Measurements from ENCODE around the gene GRM8. TPM values are rescaled to one million over a fixed set of nuclear protein-coding genes. Genes with fewer than 3 reads are reported as not detected.
A peak's percentile ranks its signal among the peaks of the same experiment; 100 is the strongest.

Gene GRM8
- total RNA-seq, 1 donor from 2014 or later: not detected

DNA sequence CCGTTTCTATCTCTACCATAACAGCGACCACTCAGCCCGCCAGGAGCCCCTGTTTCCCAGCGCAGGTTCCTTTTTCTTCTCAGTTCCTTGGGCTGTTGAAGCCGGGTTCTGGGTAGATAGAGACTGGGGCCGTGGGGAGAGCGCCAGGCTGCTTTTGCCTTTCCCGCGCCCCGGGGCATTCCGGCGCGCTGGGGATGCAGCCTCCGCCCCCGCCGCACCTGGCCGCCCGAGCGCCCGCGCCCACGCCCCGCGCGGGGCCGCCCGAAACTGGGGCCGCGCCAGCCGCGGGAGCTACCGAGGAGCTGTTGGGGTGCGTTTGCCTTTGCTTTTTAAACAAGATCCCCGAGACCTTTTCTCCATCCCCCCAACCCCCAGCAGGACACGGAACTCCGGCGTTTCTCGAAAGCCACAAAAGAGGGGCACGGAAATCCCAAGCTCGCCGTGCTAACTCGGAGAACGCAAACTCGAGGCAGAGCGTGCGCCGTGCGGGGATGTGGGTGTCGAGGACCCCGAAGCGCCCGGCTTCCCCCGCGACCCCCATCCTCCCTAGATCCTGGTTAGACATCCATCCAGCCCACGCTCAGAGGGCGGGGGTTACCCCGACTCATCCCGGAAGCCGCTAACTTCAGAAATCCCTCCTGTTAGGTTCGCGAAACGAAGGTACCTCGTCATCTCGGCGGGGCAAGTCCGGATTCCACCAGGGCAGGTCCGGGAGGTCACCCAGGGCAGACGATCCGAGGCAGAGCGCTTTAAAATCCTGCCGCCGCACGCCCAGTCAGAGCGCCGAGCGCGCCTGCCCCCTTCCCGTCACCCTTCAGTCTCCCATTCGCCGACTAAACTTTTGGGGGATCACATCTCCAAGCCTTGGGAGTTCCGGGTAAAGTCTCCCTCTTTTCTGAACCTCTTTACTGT, 1.0 kb downstream of the GRM8 start:
- no peak for DNase-seq (ENCODE audit: low read depth)
- peak overlapping the region; percentile 63 for H3K4me3 ChIP-seq (ENCODE audit: low read depth, low read length)
- TF ChIP-seq, protein P1, sequence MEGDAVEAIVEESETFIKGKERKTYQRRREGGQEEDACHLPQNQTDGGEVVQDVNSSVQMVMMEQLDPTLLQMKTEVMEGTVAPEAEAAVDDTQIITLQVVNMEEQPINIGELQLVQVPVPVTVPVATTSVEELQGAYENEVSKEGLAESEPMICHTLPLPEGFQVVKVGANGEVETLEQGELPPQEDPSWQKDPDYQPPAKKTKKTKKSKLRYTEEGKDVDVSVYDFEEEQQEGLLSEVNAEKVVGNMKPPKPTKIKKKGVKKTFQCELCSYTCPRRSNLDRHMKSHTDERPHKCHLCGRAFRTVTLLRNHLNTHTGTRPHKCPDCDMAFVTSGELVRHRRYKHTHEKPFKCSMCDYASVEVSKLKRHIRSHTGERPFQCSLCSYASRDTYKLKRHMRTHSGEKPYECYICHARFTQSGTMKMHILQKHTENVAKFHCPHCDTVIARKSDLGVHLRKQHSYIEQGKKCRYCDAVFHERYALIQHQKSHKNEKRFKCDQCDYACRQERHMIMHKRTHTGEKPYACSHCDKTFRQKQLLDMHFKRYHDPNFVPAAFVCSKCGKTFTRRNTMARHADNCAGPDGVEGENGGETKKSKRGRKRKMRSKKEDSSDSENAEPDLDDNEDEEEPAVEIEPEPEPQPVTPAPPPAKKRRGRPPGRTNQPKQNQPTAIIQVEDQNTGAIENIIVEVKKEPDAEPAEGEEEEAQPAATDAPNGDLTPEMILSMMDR (conservative IDR thresholded peaks at IDR 0.05; ENCODE audit: low read depth, low read length): no peak

DNA sequence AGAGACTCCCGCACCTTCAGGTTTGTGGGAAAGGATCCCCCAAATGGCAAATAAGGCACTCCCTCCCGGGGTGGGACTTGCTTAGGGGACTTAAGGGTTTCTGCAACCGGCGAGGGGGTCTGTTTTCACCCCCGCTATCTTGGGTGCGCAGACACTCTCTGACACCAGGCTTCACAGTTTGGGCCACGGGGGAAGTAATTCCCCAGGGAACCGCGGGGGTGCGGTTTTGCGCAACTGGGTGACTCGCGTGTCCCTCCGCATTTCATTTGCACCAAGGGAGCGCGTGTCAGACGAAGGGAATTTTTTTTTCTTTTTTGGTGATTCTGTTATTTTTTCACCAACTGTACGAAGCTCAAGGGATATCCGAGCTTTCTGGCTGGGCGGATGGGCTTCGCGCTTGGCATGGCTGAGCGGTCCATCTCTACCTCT, 1.7 kb downstream of the GRM8 start:
- DNase-seq (ENCODE audit: low read depth): no peak
- TF ChIP-seq, protein P1 (conservative IDR thresholded peaks at IDR 0.05; ENCODE audit: low read depth, low read length): no peak
- peak overlapping the region; percentile 63 for H3K4me3 ChIP-seq (ENCODE audit: low read depth, low read length)

DNA sequence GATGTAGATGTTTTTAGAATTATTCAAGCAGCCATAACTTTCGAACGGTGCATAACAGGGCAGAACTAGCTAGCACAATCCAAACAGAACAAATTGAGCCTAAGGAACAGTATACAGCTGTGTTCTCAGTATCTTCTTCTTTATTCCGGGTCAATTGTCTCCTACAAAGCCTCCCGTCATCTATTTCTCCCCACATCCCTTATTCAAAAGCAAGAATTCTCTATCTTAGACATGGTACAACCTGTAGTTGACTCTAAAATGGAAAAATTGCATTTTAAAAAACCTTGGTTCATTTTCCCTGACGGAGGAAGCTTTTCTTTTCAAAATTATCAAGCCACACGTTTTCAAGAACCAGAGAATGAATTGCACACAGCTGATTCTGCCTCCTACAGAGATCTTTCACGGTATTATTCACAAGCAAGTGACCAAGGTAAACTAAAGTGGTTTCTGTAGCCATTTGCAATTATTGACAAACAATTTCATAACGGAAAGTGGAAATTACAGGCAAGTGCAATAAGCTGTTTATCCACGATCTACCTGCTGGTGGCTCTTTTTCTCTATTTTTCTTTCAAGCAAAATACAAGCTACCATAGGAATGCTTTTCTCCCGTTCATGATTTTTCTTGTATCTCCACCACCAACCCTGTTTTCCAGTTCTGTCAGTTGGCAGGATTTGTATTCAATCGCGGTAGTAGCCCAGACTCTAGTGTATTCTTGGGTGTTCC, 2.3 kb downstream of the GRM8 start:
- TF ChIP-seq, protein P1 (conservative IDR thresholded peaks at IDR 0.05; ENCODE audit: low read depth, low read length): peak; percentile 11
- DNase-seq (ENCODE audit: low read depth): no peak
- no peak overlapping the region for H3K4me3 ChIP-seq (ENCODE audit: low read depth, low read length)

DNA sequence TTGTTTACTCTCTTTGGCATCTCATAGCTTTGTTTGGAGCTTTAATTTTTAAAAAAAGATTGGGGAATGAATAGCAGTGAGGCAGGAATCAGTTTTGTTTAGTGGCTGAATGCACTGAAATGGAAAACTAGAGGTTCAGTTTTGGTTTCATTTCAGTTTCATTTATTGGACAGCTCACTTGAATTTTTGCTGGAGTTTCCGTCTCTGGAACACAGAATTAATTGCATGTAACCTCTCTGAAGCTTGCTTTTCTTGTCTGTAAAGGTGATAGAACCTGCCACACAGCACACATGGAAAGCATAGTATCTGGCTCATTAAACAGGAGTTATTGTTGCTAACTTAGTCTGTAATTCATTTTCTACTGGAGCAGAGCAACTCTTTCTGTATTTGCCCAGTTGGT, 7.1 kb downstream of the GRM8 start:
- no peak overlapping the region for H3K4me3 ChIP-seq (ENCODE audit: low read depth, low read length)
- TF ChIP-seq, protein P1 (conservative IDR thresholded peaks at IDR 0.05; ENCODE audit: low read depth, low read length): no peak
- peak; percentile 10 for DNase-seq (ENCODE audit: low read depth)

GRCh38 chr7:127245002-127245401, 7.7 kb downstream of the GRM8 start:
- H3K4me3 ChIP-seq (ENCODE audit: low read depth, low read length): no peak overlapping the region
- TF ChIP-seq, protein P1 (conservative IDR thresholded peaks at IDR 0.05; ENCODE audit: low read depth, low read length): no peak
- DNase-seq (ENCODE audit: low read depth): peak; percentile 16

- DNase-seq (ENCODE audit: low read depth): no peak
- TF ChIP-seq, protein P1 (conservative IDR thresholded peaks at IDR 0.05; ENCODE audit: low read depth, low read length): peak; percentile 36
- no peak overlapping the region for H3K4me3 ChIP-seq (ENCODE audit: low read depth, low read length)
Measured at GRCh38 chr7:127239814-127240213, 12.9 kb downstream of the GRM8 start.
